Mesenchymal stem cell (in vitro differentiated cells and primary cell): Measurements from ENCODE around the gene KIR2DL4.
"Not testable (repeated sequence)": the region's sequence is repeated elsewhere in the genome, so short reads cannot be mapped to it uniquely, and the experiment has no call there.

Source experiments
- DNase-seq: peaks from one replicate; pipeline ENCODE4 v3.0.0-alpha.2; 2013
- H2AFZ ChIP-seq: one replicate; pipeline ENCODE4 v1.6.1; 2013; ENCODE audit warnings: low read depth, mild to moderate bottlenecking, control low read depth, inconsistent platforms, low read length, moderate library complexity
- H2AK5ac ChIP-seq: 2 replicates; pipeline ENCODE4 v1.6.1; 2013; ENCODE audit warnings: low read length, moderate library complexity, mild to moderate bottlenecking, inconsistent platforms; ENCODE audit not compliant: severe bottlenecking
- H2BK120ac ChIP-seq: one replicate; pipeline ENCODE4 v1.6.1; 2013; ENCODE audit warnings: low read depth, mild to moderate bottlenecking, inconsistent platforms, low read length, moderate library complexity
- H2BK12ac ChIP-seq, 2 experiments: one replicate each; pipeline ENCODE4 v1.6.1; 2013; ENCODE audit warnings: inconsistent platforms in 2 of 2, low read length in 2 of 2, mild to moderate bottlenecking in 2 of 2, moderate library complexity in 2 of 2, control low read depth in 1 of 2
- H2BK15ac ChIP-seq: one replicate; pipeline ENCODE4 v1.6.1; 2013; ENCODE audit warnings: mild to moderate bottlenecking, low read depth, inconsistent platforms; ENCODE audit not compliant: poor library complexity, severe bottlenecking
- H2BK5ac ChIP-seq: 2 replicates; pipeline ENCODE4 v1.6.1; 2013; ENCODE audit warnings: low read depth, mild to moderate bottlenecking, low read length, control low read depth, inconsistent platforms; ENCODE audit not compliant: poor library complexity, severe bottlenecking
- H3K14ac ChIP-seq, 2 experiments: one replicate each; pipeline ENCODE4 v1.6.1; 2013; ENCODE audit warnings: inconsistent platforms in 2 of 2, low read length in 2 of 2, control low read depth in 1 of 2, mild to moderate bottlenecking in 1 of 2, moderate library complexity in 1 of 2
- H3K18ac ChIP-seq, 2 experiments: one replicate each; pipeline ENCODE4 v1.6.1; 2013; ENCODE audit warnings: inconsistent platforms in 2 of 2, low read length in 2 of 2, control low read depth in 1 of 2, low read depth in 1 of 2, mild to moderate bottlenecking in 1 of 2
- H3K23ac ChIP-seq, 2 experiments: one replicate each; pipeline ENCODE4 v1.6.1; 2013; ENCODE audit warnings: inconsistent platforms in 2 of 2, low read length in 2 of 2, mild to moderate bottlenecking in 2 of 2, moderate library complexity in 2 of 2, control low read depth in 1 of 2
- H3K27ac ChIP-seq: 2 replicates; pipeline ENCODE4 v1.5.1; 2013; ENCODE audit warnings: mild to moderate bottlenecking, moderate library complexity, low read length, control low read depth, inconsistent platforms; ENCODE audit not compliant: poor library complexity, severe bottlenecking
- H3K27me3 ChIP-seq, 2 experiments: 2 replicates each; pipeline versions ENCODE4 v1.6.1 to v1.7.0; 2013; ENCODE audit warnings: low read length in 2 of 2, mild to moderate bottlenecking in 2 of 2, moderate library complexity in 2 of 2, control low read depth in 1 of 2, inconsistent platforms in 1 of 2; ENCODE audit not compliant: control insufficient read depth in 1 of 2, insufficient read depth in 1 of 2
- H3K36me3 ChIP-seq, 2 experiments: 2 replicates each; pipeline versions ENCODE4 v1.6.1 to v1.7.0; 2013; ENCODE audit warnings: low read length in 2 of 2, control low read depth in 1 of 2, inconsistent platforms in 1 of 2, low read depth in 1 of 2, mild to moderate bottlenecking in 1 of 2; ENCODE audit not compliant: insufficient read depth in 2 of 2, control insufficient read depth in 1 of 2
- H3K4ac ChIP-seq, 2 experiments: one replicate each; pipeline ENCODE4 v1.6.1; 2013; ENCODE audit warnings: inconsistent platforms in 2 of 2, low read length in 2 of 2, mild to moderate bottlenecking in 2 of 2, moderate library complexity in 2 of 2, control low read depth in 1 of 2, low read depth in 1 of 2
- H3K4me1 ChIP-seq: 2 replicates; pipeline ENCODE4 v1.6.1; 2013; ENCODE audit warnings: low read depth, low read length, control low read depth; ENCODE audit not compliant: control insufficient read depth, insufficient read depth
- H3K4me2 ChIP-seq: 2 replicates; pipeline ENCODE4 v1.6.1; 2013; ENCODE audit warnings: low read length, mild to moderate bottlenecking, inconsistent platforms; ENCODE audit not compliant: poor library complexity, severe bottlenecking
- H3K4me3 ChIP-seq, 2 experiments: 2 replicates each; pipeline versions ENCODE4 v1.5.1 to v1.7.0; 2013; ENCODE audit warnings: low read length in 2 of 2, mild to moderate bottlenecking in 2 of 2, control low read depth in 1 of 2, low read depth in 1 of 2; ENCODE audit not compliant: insufficient read depth in 1 of 2
- H3K79me1 ChIP-seq: replicated peaks from 2 replicates; pipeline ENCODE4 v1.6.1; 2013; ENCODE audit warnings: mild to moderate bottlenecking, control low read depth, low read length, inconsistent platforms; ENCODE audit not compliant: poor library complexity, severe bottlenecking
- H3K9ac ChIP-seq: 2 replicates; pipeline ENCODE4 v1.7.0; 2013; ENCODE audit warnings: mild to moderate bottlenecking, low read length, moderate library complexity
- H3K9me3 ChIP-seq: 2 replicates; pipeline ENCODE4 v1.7.0; 2013; ENCODE audit warnings: mild to moderate bottlenecking, low read length; ENCODE audit not compliant: control insufficient read depth
- H4K8ac ChIP-seq: one replicate; pipeline ENCODE4 v1.6.1; 2013; ENCODE audit warnings: inconsistent platforms, mild to moderate bottlenecking, low read length, moderate library complexity
- H4K91ac ChIP-seq: one replicate; pipeline ENCODE4 v1.6.1; 2013; ENCODE audit warnings: mild to moderate bottlenecking, low read length, inconsistent platforms
- WGBS: methylation state at CpG from one replicate; pipeline ENCODE4 v1.1.7; 2013; ENCODE audit warnings: mixed read lengths; 5-methylcytosine and 5-hydroxymethylcytosine counted together

Gene KIR2DL4

GRCh38 chr19:54772666-54773065 lies 30.7 kb upstream of the KIR2DL4 start:
- not testable (repeated sequence) for H2BK12ac ChIP-seq, H3K18ac ChIP-seq, H2BK120ac ChIP-seq, H3K27ac ChIP-seq, H2BK15ac ChIP-seq, H2BK5ac ChIP-seq, H3K79me1 ChIP-seq, H3K14ac ChIP-seq, H3K36me3 ChIP-seq, H3K27me3 ChIP-seq, H3K9me3 ChIP-seq, H3K4ac ChIP-seq, H4K8ac ChIP-seq, H3K9ac ChIP-seq, H4K91ac ChIP-seq, H3K4me3 ChIP-seq, H3K4me1 ChIP-seq, DNase-seq, H2AK5ac ChIP-seq, H2AFZ ChIP-seq, H3K4me2 ChIP-seq, H3K23ac ChIP-seq
- 16% methylated on average over 2 of the region's 2 CpGs for WGBS

DNA sequence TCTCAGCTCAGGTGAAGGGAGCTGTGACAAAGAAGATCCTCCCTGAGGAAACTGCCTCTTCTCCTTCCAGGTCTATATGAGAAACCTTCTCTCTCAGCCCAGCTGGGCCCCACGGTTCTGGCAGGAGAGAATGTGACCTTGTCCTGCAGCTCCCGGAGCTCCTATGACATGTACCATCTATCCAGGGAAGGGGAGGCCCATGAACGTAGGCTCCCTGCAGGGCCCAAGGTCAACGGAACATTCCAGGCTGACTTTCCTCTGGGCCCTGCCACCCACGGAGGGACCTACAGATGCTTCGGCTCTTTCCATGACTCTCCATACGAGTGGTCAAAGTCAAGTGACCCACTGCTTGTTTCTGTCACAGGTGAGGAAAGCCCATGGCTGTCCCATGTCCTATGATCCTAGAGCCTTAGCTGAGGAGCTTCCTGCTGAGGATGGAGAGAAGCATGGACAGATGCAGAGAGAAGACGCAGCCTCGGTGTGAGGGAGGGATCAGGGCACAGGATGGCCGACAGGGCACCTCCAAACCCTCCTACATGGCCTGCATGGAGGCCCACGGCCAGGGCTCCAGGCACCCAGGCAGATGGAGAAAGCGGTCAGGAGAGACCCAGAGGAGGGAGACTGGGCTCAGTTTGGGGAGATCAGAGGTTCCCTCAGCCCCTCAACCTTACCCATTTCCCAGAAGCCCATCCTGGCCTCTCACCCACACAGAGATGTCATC lies 28.2 kb upstream of the KIR2DL4 start:
- DNase-seq, H3K4me2 ChIP-seq, H2BK15ac ChIP-seq, H2BK12ac ChIP-seq, H3K9ac ChIP-seq, H3K4me3 ChIP-seq, H3K4ac ChIP-seq, H3K36me3 ChIP-seq, H4K8ac ChIP-seq, H3K4me1 ChIP-seq, H3K27ac ChIP-seq, H2BK120ac ChIP-seq, H2AFZ ChIP-seq, H3K23ac ChIP-seq, H2BK5ac ChIP-seq, H3K79me1 ChIP-seq, H4K91ac ChIP-seq, H3K14ac ChIP-seq, H2AK5ac ChIP-seq, H3K18ac ChIP-seq, H3K27me3 ChIP-seq, H3K9me3 ChIP-seq: not testable (repeated sequence)
- WGBS, result 59% methylated on average over 9 of the region's 12 CpGs

DNA sequence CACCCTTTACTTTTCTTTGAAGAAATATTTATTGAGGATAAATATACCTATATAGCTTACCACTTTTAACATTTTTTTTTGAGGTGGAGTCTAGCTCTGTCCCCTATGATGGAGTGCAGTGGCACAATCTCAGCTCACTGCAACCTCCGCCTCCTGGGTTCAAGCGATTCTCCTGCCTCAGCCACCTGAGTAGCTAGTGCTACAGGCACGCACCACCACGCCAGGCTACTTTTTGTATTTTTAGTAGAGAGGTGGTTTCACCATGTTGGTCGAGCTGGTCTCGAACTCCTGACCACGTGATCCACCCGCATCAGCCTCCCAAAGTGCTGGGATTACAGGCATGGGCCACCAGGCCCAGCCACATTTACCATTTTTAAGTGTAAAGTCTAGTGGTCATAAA lies 27.6 kb upstream of the KIR2DL4 start:
- H2BK15ac ChIP-seq, H4K91ac ChIP-seq, H2AK5ac ChIP-seq, H3K4me2 ChIP-seq, DNase-seq, H2BK5ac ChIP-seq, H3K4me1 ChIP-seq, H3K9me3 ChIP-seq, H4K8ac ChIP-seq, H3K18ac ChIP-seq, H3K23ac ChIP-seq, H3K27me3 ChIP-seq, H3K27ac ChIP-seq, H3K36me3 ChIP-seq, H3K4ac ChIP-seq, H3K79me1 ChIP-seq, H3K4me3 ChIP-seq, H3K14ac ChIP-seq, H2BK12ac ChIP-seq, H2BK120ac ChIP-seq, H2AFZ ChIP-seq, H3K9ac ChIP-seq: not testable (repeated sequence)
- WGBS, result 80% methylated on average over 4 of the region's 8 CpGs

GRCh38 chr19:54777851-54778250 lies 25.6 kb upstream of the KIR2DL4 start:
- not testable (repeated sequence) for H3K14ac ChIP-seq, H4K91ac ChIP-seq, H3K27me3 ChIP-seq, H4K8ac ChIP-seq, DNase-seq, H2AK5ac ChIP-seq, H3K4me1 ChIP-seq, H2BK5ac ChIP-seq, H2BK12ac ChIP-seq, H3K4me3 ChIP-seq, H3K9ac ChIP-seq, H2AFZ ChIP-seq, H3K27ac ChIP-seq, H3K9me3 ChIP-seq, H3K18ac ChIP-seq, H3K79me1 ChIP-seq, H3K4me2 ChIP-seq, H3K36me3 ChIP-seq, H3K23ac ChIP-seq, H3K4ac ChIP-seq, H2BK120ac ChIP-seq, H2BK15ac ChIP-seq
- WGBS, result 67% methylated on average over 1 of the region's 4 CpGs
